Heart left ventricle (tissue), 13 donors: Measurements from ENCODE around the gene SOX8.
A peak's percentile ranks its signal among the peaks of the same experiment; 100 is the strongest.

Experiments
- CTCF ChIP-seq, 12 donors: fragments of 200-600 bp; sonication (generic) in 4 of 12; IDR thresholded peaks; one replicate each; pipeline versions ENCODE4 v1.5.0 to v1.8.0; 2018 to 2022; ENCODE audit warnings: antibody characterized with exemption in 12 of 12, mild to moderate bottlenecking in 5 of 12
- POLR2A ChIP-seq, 2 donors: fragments of 450-650 bp; IDR thresholded peaks; one replicate each; pipeline ENCODE4 v1.6.1; 2017; ENCODE audit warnings: antibody characterized with exemption in 2 of 2, mild to moderate bottlenecking in 2 of 2, moderate library complexity in 2 of 2
- donor health status: ischemic (EF 13 %, LVEDD 7.1; RV severe dilation, severe dysfunction).
- donor health status: DM: no; HTN: yes; CAD: no.
- donor health status: DM: no; HTN: no; CAD: no.
- donor health status: ischemic (EF 25% LVEDD 6.9; RV normal size, moderate dysfunction).
- donor health status: ischemic (EF 25% LVEDD 5.7; RV mildly dilated, moderate dysfunction).
- donor health status: ischemic (EF 35%, LVEDD 5.7; RV mildly dilated, moderate dysfunction).
- donor health status: nonischemic (EF 11% LVEDD 7.7; RV severe dilation, severe dysfunction).
- donor health status: DM: yes; HTN: yes; CAD: no.
- donor health status: PGD.
- donor health status: ischemic (EF 29% LVEDD 5.4; RV normal size, mild dysfunction).
- donor health status: nonischemic (EF 23%, LVEDD 6.1; RV moderate dilation, normal function).

GRCh38 chr16:970766-971581 is 10.6 kb upstream of the SOX8 start, which contains the start of gene LMF1:
- TF ChIP-seq CTCF (IDR thresholded peaks at IDR 0.05) (no peak), POLR2A (IDR thresholded peaks at IDR 0.05) (peak in 1 of 2 donors; percentile 72)
